DOHH2 (cell line): Measurements from ENCODE around the gene RBL2.
A peak's percentile ranks its signal among the peaks of the same experiment; 100 is the strongest.

Experiments
- EZH2phosphoT487 ChIP-seq: fragments of 200-600 bp; sonication (generic); IDR thresholded peaks from 2 replicates; pipeline ENCODE4 v1.6.1; 2017; ENCODE audit warnings: borderline replicate concordance, mild to moderate bottlenecking, antibody characterized with exemption, low read length, moderate library complexity, mixed read lengths
- TF ChIP-seq, protein P1 (sequence below): fragments of 200-600 bp; sonication (generic); IDR thresholded peaks from one replicate; pipeline ENCODE4 v1.5.1; 2014; ENCODE audit warnings: antibody characterized with exemption, mild to moderate bottlenecking, low read depth, low read length; ENCODE audit not compliant: poor library complexity, severe bottlenecking

DNA sequence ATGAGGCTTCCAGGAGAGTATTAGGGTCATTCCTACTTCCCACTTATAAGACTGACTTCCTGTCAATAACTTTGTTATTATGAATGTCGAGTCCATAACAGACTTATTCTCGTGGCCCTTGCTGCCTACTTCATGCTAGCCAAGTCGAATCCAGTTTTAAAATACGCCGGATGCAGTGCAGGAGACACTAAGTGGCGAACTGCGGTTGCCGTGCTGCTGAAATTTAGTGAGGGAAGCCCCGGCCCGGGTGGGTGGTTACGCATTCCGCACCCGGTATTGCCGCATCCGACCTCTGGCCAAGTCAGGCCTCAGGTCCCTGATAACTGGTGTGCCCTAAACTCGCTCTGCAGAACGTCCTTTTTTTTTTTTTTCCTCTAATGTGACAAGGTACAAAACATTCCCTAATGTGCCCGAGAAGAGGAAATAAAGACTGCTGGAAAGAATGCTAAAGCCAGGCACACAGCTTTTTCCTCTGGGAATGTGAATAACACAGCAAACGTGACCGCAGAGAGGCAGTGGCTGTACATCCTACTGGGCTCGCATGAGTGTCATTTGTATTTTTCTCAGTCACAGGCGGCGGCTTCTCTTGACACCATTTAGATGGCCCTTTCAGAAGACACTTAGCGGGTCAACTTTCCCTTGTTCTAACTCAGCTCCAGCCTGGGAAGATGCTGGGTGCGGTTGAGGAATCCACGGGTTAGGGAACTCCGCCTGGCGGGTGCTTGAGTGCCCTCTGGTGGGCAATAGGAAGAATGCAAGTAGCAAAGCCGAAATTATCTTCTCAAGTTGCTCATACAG is 75.8 kb downstream of the RBL2 start:
- TF ChIP-seq, protein P1, sequence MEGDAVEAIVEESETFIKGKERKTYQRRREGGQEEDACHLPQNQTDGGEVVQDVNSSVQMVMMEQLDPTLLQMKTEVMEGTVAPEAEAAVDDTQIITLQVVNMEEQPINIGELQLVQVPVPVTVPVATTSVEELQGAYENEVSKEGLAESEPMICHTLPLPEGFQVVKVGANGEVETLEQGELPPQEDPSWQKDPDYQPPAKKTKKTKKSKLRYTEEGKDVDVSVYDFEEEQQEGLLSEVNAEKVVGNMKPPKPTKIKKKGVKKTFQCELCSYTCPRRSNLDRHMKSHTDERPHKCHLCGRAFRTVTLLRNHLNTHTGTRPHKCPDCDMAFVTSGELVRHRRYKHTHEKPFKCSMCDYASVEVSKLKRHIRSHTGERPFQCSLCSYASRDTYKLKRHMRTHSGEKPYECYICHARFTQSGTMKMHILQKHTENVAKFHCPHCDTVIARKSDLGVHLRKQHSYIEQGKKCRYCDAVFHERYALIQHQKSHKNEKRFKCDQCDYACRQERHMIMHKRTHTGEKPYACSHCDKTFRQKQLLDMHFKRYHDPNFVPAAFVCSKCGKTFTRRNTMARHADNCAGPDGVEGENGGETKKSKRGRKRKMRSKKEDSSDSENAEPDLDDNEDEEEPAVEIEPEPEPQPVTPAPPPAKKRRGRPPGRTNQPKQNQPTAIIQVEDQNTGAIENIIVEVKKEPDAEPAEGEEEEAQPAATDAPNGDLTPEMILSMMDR, result peak; percentile 95
- TF ChIP-seq EZH2phosphoT487, result no peak
